GM18909 (cell line): Measurements from ENCODE around the gene TULP4.
"Not testable (repeated sequence)": the region's sequence is repeated elsewhere in the genome, so short reads cannot be mapped to it uniquely, and the experiment has no call there.

Experiments
- ATAC-seq: cut with Tn5 transposase; IDR thresholded peaks from one replicate; pipeline ENCODE4 v1.9.1; 2021; ENCODE audit warnings: mild to moderate bottlenecking; ENCODE audit not compliant: unreplicated experiment, poor library complexity

TULP4 gene

DNA sequence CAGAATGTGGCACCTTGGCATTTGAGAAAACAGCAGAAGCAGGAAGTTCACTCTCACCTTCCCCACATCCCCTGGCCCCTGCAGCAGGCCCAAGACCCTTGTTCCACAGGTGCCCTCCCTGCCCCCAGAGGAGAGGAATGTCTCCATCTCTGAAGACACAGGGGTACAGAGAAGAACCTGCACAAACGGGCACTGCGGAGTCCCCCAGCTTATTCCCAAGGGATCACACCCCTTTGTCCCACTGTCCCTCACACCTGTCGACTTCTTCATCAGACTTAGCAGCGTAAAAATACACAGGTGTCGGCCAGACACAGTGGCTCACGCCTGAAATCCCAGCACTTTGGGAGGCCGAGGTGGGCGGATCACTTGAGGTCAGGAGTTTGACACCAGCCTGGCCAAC, 204.8 kb downstream of the TULP4 start:
- no peak for ATAC-seq

DNA sequence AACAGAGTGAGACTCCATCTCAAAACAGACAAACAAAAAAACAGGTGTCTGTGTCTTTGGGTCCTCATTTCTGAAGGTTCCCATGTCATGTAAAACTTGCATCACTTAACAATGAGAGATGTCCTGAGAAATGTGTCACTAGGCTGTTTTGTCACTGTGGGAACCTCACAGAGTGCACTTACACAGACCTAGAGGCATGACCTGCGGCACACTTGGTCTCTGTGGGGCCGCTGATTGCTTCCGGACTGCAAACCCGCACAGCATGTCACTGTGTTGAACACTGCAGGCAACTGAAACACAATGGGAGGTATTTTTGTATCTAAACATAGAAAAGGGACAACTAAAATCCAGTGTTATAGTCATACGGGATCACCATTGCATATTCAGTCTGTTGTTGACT, 205.3 kb downstream of the TULP4 start:
- ATAC-seq, result peak; percentile 53

DNA sequence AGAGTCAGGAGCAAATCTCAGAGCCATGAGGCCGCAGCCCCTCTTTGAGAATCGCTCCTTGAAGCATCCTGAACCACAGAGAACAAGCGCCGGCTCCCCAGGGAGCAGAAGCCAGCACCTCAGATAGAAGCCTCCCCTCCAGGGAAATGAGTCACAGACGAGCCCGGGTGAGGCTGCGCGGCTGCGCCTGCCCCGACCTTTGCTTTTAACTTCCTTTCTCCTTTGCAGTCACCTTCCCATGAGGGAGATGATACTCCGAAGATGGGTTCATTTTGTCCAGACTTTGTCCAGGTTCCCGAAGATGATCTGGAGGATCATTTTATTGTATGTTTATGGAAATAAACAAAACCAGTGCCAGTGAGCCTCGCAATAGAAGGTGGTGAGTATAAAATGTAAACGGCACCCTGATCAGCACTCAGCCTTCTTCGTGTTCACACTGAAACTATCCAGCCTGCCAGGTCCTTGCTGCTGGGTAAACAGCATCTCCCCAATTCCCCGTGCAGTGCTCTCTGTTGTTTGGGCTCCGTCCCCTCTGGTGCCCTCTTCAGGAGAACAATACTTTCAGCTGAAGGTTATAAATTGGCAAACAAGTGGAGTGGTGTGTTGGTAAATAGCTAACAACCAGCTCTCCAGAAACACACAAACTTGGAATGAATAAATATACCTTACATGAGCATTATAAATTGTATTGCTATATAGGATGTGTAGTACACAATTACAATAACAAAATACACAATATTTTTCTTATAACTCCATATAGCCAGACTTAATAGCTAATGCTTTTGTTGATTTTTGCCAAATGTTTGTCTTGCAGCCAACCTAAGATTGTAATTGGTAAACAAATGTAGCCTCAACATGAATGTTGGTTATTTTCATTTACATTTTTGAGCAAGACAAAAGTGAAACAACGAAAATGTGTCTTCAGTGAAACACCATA, 206.2 kb downstream of the TULP4 start:
- peak; percentile 76 for ATAC-seq

DNA sequence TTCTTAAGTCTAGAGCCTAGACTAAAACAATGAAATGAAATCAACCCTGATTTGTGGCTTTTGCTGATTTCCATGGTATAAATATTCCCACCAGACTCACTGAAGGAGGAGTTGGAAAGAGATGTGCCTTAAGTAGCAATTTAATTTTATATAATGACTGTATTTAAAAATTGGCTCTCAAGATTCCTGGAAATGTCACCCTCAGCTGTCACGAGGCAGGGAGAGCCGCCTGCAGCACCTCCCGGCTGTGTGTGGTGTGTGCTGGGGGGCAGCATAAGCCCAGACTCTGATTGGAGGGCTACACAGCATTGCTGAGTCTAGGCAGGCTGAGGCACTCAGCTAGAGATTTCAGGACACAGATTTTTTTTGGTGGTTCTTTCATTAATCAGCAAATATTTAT, 207.0 kb downstream of the TULP4 start:
- no peak for ATAC-seq

DNA sequence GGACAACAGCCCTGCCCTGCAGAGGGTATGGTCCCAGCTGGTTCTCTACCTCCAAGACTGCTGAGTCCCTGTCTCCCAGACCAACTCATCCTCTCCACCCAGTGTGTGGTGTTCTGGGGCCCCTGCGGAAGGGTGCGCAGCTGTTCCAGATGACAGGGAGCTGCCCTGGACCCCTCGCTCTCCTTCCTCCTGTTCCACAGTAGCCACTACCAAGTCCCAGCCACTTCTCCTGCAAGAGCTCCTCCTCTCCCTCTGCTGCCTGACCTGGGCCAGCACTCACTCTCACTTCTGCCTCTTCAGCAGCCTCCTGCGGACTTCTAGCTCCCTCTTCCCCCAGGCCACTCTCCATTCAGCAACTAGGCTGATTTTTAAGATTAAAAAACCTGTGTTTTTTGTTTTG, 207.5 kb downstream of the TULP4 start:
- ATAC-seq, result no peak

DNA sequence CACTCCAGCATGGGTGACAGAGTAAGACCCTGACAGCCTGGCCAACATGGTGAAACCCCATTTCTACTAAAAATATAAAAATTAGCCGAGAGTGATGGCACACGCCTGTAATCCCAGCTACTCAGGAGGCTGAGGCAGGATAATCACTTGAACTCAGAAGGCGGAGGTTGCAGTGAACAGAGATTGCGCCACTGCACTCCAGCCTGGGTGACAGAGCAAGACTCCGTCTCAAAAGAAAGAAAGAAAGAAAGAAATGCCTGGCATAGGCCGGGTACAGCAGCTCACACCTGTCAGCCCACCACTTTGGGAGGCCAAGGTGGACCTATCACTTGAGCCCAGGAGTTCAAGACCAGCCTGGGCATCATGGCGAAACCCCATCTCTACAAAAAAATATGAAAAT, 208.7 kb downstream of the TULP4 start:
- not testable (repeated sequence) for ATAC-seq

DNA sequence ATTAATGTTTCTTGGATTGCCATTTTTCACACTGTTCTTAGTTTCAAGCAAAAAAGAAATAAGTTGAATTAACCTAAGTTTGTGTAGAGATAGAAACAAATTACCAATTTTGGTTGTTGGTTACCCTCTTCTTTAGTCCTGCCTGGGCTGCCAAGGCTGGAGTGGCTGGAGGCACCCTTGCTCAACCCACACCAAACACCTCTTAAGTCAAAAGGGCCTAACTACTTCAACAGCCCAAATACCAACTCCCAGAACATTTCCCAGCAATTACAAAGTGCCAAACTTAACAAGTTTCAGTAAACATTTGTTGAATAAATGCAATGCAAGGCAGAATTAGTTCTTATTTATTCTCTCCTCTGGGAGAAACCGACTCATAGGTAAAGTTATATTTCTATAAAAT, 209.5 kb downstream of the TULP4 start:
- ATAC-seq, result no peak

DNA sequence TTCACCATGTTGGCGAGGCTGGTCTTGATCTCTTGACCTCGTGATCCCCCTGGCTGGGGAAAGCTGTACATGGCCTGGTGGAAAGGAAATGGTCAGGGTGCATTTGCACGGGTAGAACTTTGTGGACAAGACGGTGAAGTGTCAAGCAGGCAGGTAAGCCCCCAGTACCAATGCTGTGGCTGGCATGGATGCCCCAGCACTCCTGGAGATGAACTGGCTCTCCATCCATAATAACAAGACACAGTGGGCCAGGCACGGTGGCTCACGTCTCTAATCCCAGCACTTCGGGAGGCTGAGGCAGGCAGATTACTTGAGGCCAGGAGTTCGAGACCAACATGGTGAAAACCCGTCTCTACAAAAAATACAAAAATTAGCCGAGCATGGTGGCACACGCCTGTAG, 210.4 kb downstream of the TULP4 start:
- no peak for ATAC-seq

DNA sequence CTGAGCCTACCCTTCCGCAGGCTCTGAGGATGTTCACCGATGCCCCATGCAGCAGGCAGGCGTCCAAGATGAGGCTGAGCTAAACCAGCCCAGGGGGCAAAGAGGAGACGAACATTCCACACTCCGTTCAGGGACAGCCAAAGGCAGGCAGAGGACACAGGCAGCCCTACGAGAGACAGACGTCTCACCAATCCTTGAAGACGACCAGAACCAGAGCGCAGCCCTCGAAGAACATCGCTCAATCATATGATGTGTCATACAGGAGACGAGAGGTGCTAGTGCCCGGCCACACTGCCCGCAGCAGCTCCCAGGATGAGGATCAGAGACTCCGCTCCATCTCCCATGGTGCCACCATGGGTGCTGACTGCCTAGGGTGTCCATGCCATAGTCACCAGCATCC, 212.0 kb downstream of the TULP4 start:
- no peak for ATAC-seq

DNA sequence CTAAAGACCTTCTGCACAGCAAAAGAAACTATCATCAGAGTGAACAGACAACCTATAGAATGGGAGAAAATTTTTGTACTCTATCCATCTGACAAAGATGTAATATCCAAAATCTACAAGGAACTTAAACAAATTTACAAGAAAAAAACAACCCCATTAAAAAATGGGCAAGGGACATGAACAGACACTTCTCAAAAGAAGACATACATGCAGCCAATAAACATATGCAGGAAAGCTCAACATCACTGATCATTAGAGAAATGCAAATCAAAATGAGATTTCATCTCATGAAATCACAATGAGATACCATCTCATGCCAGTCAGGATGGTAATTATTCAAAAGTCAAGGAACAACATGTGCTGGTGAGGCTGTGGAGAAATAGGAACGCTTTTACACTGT, 215.6 kb downstream of the TULP4 start:
- ATAC-seq, result not testable (repeated sequence)

DNA sequence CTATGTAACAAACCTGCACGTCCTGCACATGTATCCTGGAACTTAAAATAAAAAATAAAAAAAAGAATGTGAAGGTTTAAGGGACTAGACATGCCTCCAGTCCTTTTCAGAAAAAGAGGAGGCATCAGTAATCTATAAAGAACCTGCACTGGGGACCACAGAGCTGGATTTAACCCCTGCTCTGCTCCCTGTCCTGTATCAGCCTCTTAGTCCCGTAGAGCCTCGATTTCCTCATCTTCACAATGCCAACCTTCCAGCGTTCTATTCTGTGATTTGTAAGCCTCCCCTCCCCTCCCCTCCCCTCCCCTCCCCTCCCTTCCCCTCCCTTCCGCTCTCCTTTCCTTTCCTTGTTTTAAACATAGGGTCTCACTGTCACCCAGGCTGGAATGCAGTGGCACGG, 216.6 kb downstream of the TULP4 start:
- no peak for ATAC-seq

DNA sequence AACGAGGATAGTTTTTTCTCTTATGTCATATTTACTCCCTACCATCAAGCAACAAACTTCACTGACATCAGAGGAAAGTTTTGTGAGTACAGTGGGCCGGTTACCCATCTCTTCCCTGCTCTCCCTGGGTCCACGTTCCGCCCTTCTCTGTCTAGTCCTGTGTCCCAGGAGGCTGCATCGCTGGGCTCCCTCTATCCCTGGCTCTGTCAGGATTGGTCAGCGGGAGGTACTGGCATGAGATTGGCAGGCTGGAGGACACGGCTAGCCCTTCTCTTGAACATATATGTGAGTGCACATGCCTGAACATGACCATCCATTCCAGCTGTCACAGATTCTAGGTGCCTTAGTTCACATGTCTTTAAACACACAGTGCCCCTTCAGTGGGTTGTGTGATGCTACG, 217.4 kb downstream of the TULP4 start:
- no peak for ATAC-seq

DNA sequence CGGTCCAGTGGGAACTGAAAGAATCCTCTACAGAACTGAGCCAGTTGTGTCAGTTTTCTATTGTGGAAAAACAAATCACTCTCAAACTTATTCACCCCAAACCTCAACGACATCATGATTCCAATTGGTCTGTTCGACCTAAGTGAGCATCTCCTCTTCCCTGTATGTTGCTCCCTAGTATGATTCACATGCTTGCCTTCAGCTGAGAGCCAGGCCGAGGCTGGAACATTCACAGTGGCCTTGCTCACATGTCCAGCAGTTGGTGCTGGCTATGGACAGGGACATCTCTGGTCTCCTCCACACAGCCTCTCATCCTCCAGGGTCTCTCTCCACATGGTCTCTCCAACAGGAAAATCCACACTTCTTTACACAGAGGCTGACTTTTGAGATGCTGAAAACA, 219.3 kb downstream of the TULP4 start:
- no peak for ATAC-seq

DNA sequence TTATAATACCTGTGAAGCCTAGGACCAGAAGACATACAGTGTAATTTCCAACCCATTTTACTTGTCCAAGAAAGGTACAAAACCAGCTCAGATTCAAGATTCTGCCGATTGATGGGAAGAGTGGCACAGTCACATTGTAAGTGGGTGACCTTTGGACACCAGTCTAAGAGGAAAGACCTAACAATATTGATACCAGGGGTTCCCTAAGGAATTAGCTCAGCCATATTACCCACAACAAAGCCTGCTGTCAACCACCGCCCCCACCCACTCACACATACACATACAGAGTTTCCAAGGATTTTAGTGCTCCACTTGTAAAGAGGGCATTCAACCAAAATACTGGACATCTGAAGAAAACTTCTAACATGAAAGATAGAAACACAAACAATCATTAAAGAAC, 219.7 kb downstream of the TULP4 start:
- no peak for ATAC-seq

DNA sequence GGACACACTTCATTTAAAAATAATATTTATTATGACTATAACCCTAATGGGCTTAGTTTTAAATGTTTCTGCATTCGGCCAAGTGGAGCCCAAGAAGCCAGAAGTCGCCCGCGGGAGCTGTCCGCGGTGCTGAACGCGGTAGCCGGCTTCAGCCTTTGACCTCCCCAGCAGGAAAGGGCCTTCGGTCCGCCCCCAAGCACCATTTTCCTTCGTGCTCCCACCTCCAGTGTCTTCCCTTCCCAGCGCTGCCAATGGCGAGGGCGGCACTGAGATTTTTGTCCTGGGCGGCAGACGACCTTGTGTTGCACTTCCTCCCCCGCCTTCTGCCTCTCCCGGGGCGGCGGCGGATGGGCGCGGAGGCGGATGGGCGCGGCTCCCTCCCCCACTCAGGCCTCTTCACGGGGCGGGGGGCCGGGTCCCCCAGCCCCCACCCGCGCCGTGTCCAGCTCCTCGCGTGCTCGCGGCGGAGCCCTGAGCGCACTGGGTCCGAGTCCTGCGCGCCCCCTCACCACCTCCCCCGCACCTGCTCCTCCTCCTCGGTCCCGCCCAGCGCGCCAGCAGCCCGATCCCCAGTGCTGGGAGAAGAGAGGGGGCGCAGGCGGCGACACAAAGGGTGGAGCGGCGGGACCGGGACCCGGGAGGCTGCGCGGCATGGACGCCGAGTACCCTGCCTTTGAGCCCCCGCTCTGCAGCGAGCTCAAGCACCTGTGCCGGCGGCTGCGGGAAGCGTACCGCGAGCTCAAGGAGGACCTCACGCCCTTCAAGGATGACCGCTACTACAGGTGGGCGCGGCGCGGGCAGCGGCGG, 224.0 kb downstream of the TULP4 start:
- no peak for ATAC-seq

DNA sequence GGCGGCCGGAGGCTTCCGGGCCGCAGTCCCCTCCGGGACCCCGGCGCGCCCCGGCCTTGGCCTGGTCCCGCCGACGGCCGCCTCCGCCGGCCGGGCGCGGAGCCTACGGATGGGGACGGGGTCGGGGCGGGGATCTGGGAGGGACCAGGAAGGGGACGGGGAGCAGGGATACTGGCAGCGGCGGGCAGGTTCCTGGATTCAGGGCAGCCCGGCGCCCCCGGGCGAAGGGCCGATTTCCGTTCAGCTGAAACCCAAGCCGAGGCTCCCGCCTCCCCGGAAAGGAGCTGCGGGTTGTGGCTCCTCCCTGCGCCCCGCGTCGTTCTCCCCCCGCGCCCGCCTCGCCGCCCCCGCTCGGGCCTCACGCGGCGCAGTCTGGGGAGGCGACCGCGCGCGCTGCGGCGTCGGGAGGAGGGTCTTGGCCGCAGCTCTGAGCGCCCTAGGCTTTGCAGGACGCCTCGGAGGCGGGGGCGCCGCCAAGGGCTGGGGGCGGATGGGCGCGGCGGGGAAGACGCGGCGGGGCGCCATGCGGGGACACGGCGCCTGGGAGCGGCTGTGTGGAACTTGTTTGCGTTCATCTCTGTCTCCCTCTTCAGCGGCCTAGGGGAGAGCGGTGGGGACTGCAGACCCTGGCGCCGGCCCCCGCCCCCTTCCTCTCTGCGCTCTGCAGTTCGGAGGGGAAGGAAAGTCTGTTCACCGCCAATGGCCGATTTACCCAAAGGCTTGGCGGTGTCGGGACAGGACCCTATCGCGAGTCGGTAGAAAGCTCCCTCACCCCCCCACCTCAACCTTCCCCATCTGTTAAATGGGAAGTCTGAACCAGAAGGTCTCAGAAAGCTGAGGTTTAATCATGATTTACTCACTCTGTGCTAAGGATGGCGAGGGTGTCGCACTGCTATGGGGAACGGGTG, 224.9 kb downstream of the TULP4 start:
- ATAC-seq, result no peak

DNA sequence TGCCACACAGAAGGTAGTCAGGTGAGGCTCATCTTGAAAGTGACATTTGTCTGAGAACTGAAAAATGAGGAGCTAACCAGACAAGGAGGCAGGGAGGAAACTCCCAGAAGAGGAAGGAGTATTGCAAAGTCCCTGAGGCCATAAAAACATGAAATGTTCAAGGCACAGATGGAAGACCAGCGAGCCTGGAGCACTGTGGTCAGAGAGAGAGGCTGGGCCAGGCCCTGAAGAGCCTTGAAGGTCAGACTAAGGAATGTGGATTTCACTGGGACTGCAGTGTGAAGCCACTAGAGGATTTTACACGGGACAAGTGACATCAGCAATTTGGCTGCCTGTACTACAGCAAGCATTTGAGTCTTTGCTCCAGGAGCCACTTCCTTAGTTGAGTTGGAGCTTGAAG, 226.5 kb downstream of the TULP4 start:
- no peak for ATAC-seq

DNA sequence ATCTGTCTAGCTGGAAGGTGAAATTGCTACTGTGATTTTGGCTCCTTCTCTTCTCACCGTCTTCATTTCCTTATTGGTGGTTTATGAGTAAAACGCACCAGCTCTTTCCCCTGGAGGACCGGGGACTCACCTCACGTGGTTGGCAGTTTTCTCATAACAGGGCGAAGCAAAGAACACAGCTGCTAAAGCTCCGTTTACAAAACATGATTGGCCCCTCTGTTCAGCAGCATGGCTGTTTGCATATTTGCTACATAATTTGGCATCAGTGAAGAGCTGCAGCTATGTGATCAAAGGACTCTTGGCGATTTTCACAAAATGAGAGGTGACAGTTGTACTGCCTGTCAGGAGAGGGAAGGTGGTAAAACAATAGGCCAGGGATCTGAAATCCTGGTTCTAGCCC, 227.1 kb downstream of the TULP4 start:
- ATAC-seq, result no peak

DNA sequence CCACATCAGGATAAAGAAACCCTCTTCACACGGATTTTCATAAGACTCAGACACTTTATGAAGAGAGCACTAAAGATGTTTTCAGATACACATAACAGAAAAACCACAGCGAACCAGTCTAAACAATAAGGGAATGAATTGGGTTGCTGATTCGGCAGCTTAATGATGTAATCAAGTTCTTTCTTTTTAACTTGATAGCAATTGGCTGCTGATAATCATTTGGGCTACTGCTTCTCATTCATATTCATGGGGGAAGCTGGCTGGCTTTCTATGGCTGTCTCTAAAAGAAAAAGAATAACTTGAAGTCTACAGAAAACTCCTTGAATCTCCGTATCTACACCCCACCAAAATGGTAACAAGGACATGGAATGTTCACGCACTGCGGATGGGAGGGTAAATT, 227.6 kb downstream of the TULP4 start:
- no peak for ATAC-seq

DNA sequence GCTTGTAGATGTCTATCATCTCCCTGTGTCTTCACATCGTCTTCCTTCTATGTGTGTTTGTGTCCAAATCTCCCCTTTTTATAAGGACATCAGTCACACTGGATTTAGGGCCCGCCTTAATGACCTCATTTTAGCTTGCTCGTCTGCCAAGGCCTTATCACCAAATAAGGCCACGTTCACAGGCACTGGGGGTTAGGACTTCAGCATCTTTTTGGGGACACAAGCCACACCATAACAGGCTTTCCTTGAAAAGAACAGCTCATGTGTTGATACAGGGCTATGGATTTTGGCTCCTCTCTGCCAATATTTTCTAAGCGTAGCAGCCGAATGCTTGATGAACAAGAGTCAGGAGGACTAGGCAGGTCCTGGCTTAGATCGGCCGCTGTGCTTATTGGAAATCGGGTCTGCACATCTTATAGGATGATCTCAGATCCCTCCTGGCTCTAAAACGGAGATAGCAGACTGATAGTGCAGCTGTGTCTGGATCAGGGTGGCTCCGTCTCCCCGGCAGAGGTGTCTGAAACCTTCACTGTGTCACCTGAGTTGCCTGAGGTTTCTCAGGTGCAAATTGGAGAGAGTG, 231.4 kb downstream of the TULP4 start:
- ATAC-seq, result no peak
